ENCODE data around the gene NUPR1.

Gene NUPR1

DNA sequence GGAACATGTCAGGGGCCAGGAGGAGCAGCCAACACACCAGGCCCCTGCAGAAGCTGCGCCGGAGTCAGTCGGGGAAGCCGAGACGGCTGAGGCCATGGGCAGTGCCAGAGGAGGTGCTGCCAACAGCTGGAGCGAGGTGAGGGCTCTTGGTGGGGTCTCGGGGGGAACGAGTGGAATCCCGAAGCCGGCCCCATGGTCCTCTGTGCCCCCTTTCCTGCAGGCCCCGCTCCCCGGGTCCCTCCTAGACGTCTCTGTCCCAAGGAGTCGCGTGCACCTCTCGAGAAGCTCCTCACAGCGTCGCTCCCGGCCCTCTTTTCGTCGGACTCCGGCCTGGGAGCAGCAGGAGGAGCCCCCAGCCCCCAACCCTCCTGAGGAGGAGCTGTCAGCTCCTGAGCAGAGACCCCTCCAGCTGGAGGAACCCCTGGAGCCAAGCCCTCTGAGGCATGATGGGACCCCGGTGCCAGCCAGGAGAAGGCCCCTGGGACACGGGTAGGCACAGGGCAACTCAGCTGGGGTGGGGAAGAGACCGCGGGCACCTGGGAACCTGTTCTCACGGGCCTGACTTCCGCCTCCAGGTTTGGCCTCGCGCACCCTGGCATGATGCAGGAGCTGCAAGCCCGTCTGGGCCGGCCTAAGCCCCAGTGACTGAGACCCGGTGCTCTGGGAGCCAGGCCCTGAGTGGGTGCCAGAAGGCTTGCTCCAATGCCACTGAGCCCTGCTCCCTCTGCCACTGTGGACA lies 40.7 kb downstream of the NUPR1 start:
- Histone ChIP-seq H3K9me3 (no peaks in the 10 kb centered on the region), H3K27ac (no peak overlapping the region), H3K4me3 (no peak overlapping the region), H3K36me3 (no peaks in the 10 kb centered on the region), H3K4me1 (no peaks in the 10 kb centered on the region), H3K27me3 (peaks cover 0 to 9% of the 10 kb centered on the region in 2 donors)
- intact Hi-C loops (cut with DNase I; ENCODE audit: low total_unique reads): loop anchor here (10.0 kb wide), 1 partner anchor 283 kb away; the partner anchor contains the start of gene XPO6
- no peak for DNase-seq
- TF ChIP-seq, protein P1, sequence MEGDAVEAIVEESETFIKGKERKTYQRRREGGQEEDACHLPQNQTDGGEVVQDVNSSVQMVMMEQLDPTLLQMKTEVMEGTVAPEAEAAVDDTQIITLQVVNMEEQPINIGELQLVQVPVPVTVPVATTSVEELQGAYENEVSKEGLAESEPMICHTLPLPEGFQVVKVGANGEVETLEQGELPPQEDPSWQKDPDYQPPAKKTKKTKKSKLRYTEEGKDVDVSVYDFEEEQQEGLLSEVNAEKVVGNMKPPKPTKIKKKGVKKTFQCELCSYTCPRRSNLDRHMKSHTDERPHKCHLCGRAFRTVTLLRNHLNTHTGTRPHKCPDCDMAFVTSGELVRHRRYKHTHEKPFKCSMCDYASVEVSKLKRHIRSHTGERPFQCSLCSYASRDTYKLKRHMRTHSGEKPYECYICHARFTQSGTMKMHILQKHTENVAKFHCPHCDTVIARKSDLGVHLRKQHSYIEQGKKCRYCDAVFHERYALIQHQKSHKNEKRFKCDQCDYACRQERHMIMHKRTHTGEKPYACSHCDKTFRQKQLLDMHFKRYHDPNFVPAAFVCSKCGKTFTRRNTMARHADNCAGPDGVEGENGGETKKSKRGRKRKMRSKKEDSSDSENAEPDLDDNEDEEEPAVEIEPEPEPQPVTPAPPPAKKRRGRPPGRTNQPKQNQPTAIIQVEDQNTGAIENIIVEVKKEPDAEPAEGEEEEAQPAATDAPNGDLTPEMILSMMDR (IDR thresholded peaks at IDR 0.05): no peak

DNA sequence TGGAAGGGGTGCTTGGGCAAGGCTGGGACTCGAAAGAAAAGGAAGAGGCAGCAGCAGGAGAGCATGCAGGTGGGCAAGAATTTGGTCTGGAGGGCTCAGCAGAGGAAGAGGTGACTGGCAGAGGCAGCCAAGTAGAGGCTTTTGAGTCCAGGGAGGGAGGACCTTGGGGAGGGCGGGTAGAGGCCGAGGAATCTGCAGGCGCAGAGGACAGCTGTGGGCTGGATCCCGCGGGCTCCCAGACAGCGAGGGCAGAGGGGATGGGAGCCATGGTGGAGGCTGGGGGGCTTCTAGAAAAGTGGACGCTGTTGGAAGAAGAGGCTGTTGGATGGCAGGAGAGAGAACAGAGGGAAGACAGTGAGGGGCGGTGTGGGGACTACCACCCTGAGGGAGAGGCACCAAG lies 41.4 kb downstream of the NUPR1 start:
- H3K36me3 ChIP-seq: no peaks in the 10 kb centered on the region
- H3K4me1 ChIP-seq: no peaks in the 10 kb centered on the region
- no peak overlapping the region for H3K27ac ChIP-seq
- H3K4me3 ChIP-seq: no peak overlapping the region
- no peak for DNase-seq
- H3K27me3 ChIP-seq: peaks cover 0 to 4% of the 10 kb centered on the region in 2 donors
- no peaks in the 10 kb centered on the region for H3K9me3 ChIP-seq
- TF ChIP-seq, protein P1 (IDR thresholded peaks at IDR 0.05): no peak
- intact Hi-C loops (cut with DNase I; ENCODE audit: low total_unique reads): loop anchor here (10.0 kb wide), 1 partner anchor 283 kb away; the partner anchor contains the start of gene XPO6

DNA sequence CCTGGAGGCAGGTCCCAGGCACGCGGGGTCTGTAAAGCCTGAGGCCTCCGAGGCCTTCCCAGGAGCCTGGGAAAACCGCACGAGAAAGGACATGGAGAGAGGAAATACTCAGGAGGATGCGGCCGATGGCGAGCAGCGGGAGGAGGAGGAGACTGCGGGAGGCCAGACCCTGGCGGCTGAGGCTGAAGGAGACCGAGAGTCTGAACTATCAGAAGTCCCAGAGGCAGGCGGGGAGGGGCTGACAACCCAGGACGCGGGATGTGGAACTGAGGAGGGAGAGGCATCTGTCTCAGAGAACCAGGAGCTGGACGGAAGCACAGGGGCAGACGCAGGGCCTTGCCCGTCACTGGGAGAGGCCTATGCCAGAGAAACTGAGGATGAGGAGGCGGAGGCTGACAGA lies 41.9 kb downstream of the NUPR1 start:
- Histone ChIP-seq H3K4me3 (no peak overlapping the region), H3K27ac (no peak overlapping the region), H3K4me1 (no peaks in the 10 kb centered on the region), H3K27me3 (peaks cover 0 to 2% of the 10 kb centered on the region in 2 donors), H3K9me3 (no peaks in the 10 kb centered on the region), H3K36me3 (no peaks in the 10 kb centered on the region)
- intact Hi-C loops (cut with DNase I; ENCODE audit: low total_unique reads): loop anchor here (10.0 kb wide), 1 partner anchor 282 kb away; the partner anchor contains the start of gene XPO6
- no peak for DNase-seq
- TF ChIP-seq, protein P1 (IDR thresholded peaks at IDR 0.05): no peak

DNA sequence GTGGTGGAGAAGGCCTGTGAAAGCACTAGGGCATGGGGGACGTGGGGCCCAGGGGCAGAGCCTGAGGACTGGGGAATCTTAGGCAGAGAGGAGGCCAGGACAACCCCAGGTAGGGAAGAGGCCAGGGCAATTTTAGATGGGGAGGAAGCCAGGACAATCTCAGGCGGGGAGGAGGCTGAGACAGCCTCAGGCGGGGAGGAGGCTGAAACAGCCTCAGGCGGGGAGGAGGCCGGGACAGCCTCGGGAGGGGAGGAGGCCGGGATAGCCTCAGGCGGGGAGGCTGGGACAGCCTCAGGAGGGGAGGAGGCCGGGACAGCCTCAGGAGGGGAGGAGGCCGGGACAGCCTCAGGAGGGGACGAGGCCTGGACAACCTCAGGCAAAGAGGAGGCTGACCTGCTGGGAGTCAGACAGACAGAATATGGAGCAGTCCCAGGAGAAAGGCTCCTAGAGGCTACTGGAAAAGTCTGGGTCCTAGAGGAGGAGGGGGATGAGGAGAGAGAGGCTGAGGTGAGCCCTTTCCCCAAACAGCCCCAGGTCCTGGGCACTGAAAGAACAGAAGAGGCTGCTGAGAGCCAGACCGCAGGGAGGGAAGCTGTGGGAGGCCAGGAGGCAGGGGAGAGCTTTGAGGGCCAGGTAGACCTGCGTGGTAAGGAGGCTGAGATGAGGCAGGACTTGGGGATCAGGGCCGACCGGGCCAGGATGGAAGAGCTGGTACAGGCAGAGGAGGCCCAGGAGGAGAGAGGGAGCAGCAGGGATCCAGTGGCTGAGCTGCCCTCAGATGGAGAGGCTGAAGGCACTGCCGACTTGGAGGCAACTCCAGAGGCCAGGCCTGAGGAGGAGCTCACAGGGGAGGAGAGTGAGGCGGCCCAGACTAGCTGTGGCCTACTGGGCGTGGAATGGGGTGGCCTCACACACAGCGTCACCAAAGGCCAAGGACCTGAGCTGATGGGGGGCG lies 42.7 kb downstream of the NUPR1 start:
- no peak overlapping the region for H3K4me3 ChIP-seq
- H3K27ac ChIP-seq: no peak overlapping the region
- no peaks in the 10 kb centered on the region for H3K36me3 ChIP-seq
- H3K4me1 ChIP-seq: peaks cover 0 to under 1% (median 0%) of the 10 kb centered on the region in 4 donors
- TF ChIP-seq, protein P1 (IDR thresholded peaks at IDR 0.05): no peak
- no peak for DNase-seq
- intact Hi-C loops (cut with DNase I; ENCODE audit: low total_unique reads): loop anchor here (10.0 kb wide), 1 partner anchor 281 kb away; the partner anchor contains the start of gene XPO6
- no peaks in the 10 kb centered on the region for H3K9me3 ChIP-seq
- peaks cover 0 to 2% of the 10 kb centered on the region in 2 donors for H3K27me3 ChIP-seq

DNA sequence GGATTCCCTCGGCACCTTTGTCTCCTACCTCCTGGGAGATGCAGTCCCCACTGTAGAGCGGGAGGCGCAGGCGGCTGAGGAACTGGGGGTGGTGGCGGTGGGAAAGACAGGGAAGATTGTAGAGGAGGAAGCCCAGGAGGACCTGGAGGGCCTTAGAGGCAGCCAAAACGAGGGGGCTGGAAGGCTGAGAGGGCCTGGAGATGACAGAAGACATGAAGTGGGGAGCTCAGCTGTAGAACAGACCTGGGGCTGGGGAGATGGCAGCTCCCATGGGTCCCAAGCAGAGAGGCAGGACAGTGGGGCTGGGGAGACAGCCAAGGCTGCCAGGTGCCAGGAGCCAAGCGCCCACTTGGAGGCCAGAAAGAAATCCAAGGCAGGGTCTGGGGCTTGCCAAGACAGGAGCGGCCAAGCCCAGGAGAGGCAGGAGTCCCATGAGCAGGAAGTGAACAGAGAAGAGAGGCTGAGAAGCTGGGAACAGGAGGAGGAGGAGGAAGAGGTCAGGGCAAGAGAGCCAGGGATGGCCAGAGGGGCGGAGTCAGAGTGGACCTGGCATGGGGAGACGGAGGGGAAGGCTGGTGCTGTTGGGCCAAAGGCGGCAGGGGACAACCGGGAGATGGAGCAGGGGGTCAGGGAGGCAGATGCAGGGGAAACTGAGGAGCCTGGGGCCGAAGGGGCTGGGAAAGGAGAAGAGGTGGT lies 43.5 kb downstream of the NUPR1 start:
- TF ChIP-seq, protein P1 (IDR thresholded peaks at IDR 0.05): no peak
- H3K4me1 ChIP-seq: peaks cover 0 to 9% (median 4%) of the 10 kb centered on the region in 4 donors
- H3K4me3 ChIP-seq: peak overlapping the region; percentile 12 to 27
- H3K9me3 ChIP-seq: no peaks in the 10 kb centered on the region
- H3K36me3 ChIP-seq: no peaks in the 10 kb centered on the region
- H3K27ac ChIP-seq: no peak overlapping the region
- no peak for DNase-seq
- intact Hi-C loops (cut with DNase I; ENCODE audit: low total_unique reads): loop anchor here (10.0 kb wide), 1 partner anchor 280 kb away; the partner anchor contains the start of gene XPO6
- peaks cover 0 to 2% of the 10 kb centered on the region in 2 donors for H3K27me3 ChIP-seq

Measured in tibial artery (tissue), 4 donors.